HCT116 (cell line): ENCODE data around the gene ANKRD13D. TPM values are rescaled to one million over a fixed set of nuclear protein-coding genes. Genes with fewer than 3 reads are reported as not detected.

Experiments
- ATAC-seq: fragments of 200-7000 bp; cut with Tn5 transposase; 2 replicates; pipeline ENCODE4 v1.9.1; 2020; ENCODE audit warnings: mild to moderate bottlenecking, moderate library complexity
- BruUV-seq: library from RNA; stranded (reverse); fragments of 400-500 nt; replicated peaks from 2 replicates; lab custom pipeline; 2021; lab: Mats Ljungman, UMichigan
- CTCF ChIA-PET: fragments of 300-600 bp; sonication (Branson Sonifier 250); formaldehyde crosslinking; loops from one replicate; lab custom pipeline; 2021; ENCODE audit warnings: antibody characterized with exemption; lab: Charles Lee
- POLR2A ChIA-PET: fragments of 300-600, 350-600 bp; sonication (Branson Sonifier 250); formaldehyde crosslinking; loops from one replicate; lab custom pipeline; 2021; ENCODE audit warnings: antibody characterized with exemption; lab: Charles Lee
- RAD21 ChIA-PET, 2 experiments: fragments of 300-600 bp; sonication (Branson Sonifier 250); formaldehyde crosslinking; loops; one replicate each; lab custom pipeline; 2023; ENCODE audit warnings: low total read pairs in 2 of 2; ENCODE audit not compliant: uncharacterized antibody in 2 of 2, unreplicated experiment in 2 of 2, low non-redundant PET in 1 of 2; lab: Charles Lee
- DNase-seq: peaks from one replicate; pipeline ENCODE4 v3.0.0-alpha.2; 2010; ENCODE audit warnings: low read depth, low spot score
- H2AFZ ChIP-seq: fragments of 200-600 bp; shearing (Covaris generic), sonication (generic); 2 replicates; pipeline ENCODE4 v1.6.1; 2017; ENCODE audit warnings: low read depth, mixed run types, mixed read lengths, antibody characterized with exemption, low read length; ENCODE audit not compliant: poor library complexity, severe bottlenecking
- H3K27ac ChIP-seq: 2 replicates; pipeline ENCODE4 v1.5.1; 2012; ENCODE audit warnings: low read depth, low read length
- H3K27me3 ChIP-seq: fragments of 200-600 bp; sonication (generic); 2 replicates; pipeline ENCODE4 v1.6.1; 2016; ENCODE audit warnings: mixed run types, low read length, mixed read lengths; ENCODE audit not compliant: insufficient read depth
- H3K36me3 ChIP-seq, 2 experiments: fragments of 200-500 bp in 1 of 2; fragments of 200-600 bp in 1 of 2; sonication (Bioruptor generic) in 1 of 2; sonication (generic) in 1 of 2; 2 replicates each; pipeline versions ENCODE4 v1.5.1 to v1.6.1; 2014 to 2016; ENCODE audit warnings: low read length in 2 of 2, inconsistent platforms in 1 of 2, mixed read lengths in 1 of 2, mixed run types in 1 of 2; ENCODE audit not compliant: insufficient read depth in 2 of 2, control insufficient read depth in 1 of 2
- H3K4me1 ChIP-seq, 2 experiments: fragments of 200-600 bp in 1 of 2; sonication (generic) in 1 of 2; 2 replicates each; pipeline versions ENCODE4 v1.5.1 to v1.6.1; 2012 to 2017; ENCODE audit warnings: low read length in 2 of 2, inconsistent platforms in 1 of 2, mild to moderate bottlenecking in 1 of 2, mixed read lengths in 1 of 2, mixed run types in 1 of 2, moderate library complexity in 1 of 2; ENCODE audit not compliant: insufficient read depth in 2 of 2, control insufficient read depth in 1 of 2
- H3K4me2 ChIP-seq: fragments of 200-600 bp; sonication (generic); 2 replicates; pipeline ENCODE4 v1.6.1; 2017; ENCODE audit warnings: mixed run types, low read length, mixed read lengths
- H3K4me3 ChIP-seq, 2 experiments: fragments of 200-600 bp in 1 of 2; sonication (generic) in 1 of 2; replicated peaks in 1 of 2; 2 replicates each; pipeline ENCODE4 v1.5.1; 2011 to 2016; ENCODE audit warnings: low read length in 2 of 2, control low read depth in 1 of 2, low read depth in 1 of 2, mild to moderate bottlenecking in 1 of 2, mixed read lengths in 1 of 2, mixed run types in 1 of 2
- H3K79me2 ChIP-seq: fragments of 200-600 bp; sonication (generic); 2 replicates; pipeline ENCODE4 v1.6.1; 2017; ENCODE audit warnings: mild to moderate bottlenecking, mixed run types, low read length, moderate library complexity, mixed read lengths; ENCODE audit not compliant: insufficient read depth
- H3K9ac ChIP-seq: fragments of 200-600 bp; sonication (generic); 2 replicates; pipeline ENCODE4 v1.6.1; 2016; ENCODE audit warnings: low read length, mixed read lengths
- H3K9me2 ChIP-seq: fragments of 200-600 bp; sonication (generic), shearing (Covaris generic); 2 replicates; pipeline ENCODE4 v1.6.1; 2017; ENCODE audit warnings: mixed run types, mild to moderate bottlenecking, moderate library complexity; ENCODE audit not compliant: insufficient read depth
- H3K9me3 ChIP-seq, 2 experiments: fragments of 200-500 bp in 1 of 2; fragments of 200-600 bp in 1 of 2; sonication (Bioruptor generic) in 1 of 2; sonication (generic) in 1 of 2; 2 replicates each; pipeline ENCODE4 v1.6.1; 2014 to 2017; ENCODE audit warnings: low read length in 2 of 2, mixed read lengths in 2 of 2, inconsistent platforms in 1 of 2, low read depth in 1 of 2, mild to moderate bottlenecking in 1 of 2, mixed run types in 1 of 2, moderate library complexity in 1 of 2; ENCODE audit not compliant: control insufficient read depth in 1 of 2, insufficient read depth in 1 of 2
- H4K20me1 ChIP-seq: fragments of 200-600 bp; sonication (generic), shearing (Covaris generic); 2 replicates; pipeline ENCODE4 v1.6.1; 2017; ENCODE audit warnings: mixed run types, mild to moderate bottlenecking, moderate library complexity; ENCODE audit not compliant: insufficient read depth
- CEBPB ChIP-seq: IDR thresholded peaks from 2 replicates; pipeline ENCODE4 v1.6.1; 2012; ENCODE audit warnings: low read depth
- EGR1 ChIP-seq: IDR thresholded peaks from 2 replicates; pipeline ENCODE4 v1.6.1; 2012; ENCODE audit warnings: low read depth
- ELF1 ChIP-seq: IDR thresholded peaks from 2 replicates; pipeline ENCODE4 v1.6.1; 2012; ENCODE audit warnings: low read depth, borderline replicate concordance
- EZH2 ChIP-seq: fragments of 200-600 bp; sonication (generic); IDR thresholded peaks from 2 replicates; pipeline ENCODE4 v1.6.1; 2017; ENCODE audit warnings: antibody characterized with exemption, mixed run types
- MAX ChIP-seq: IDR thresholded peaks from 2 replicates; pipeline ENCODE4 v1.6.1; 2012
- POLR2A ChIP-seq: IDR thresholded peaks from 2 replicates; pipeline ENCODE4 v1.7.0; 2011; ENCODE audit warnings: borderline replicate concordance; ENCODE audit not compliant: insufficient read depth, insufficient read length; ENCODE audit errors: extremely low read depth
- POLR2AphosphoS5 ChIP-seq: IDR thresholded peaks from 2 replicates; pipeline ENCODE4 v1.6.1; 2011; ENCODE audit warnings: mild to moderate bottlenecking, low read depth, low read length, moderate library complexity
- SIN3A ChIP-seq: IDR thresholded peaks from 2 replicates; pipeline ENCODE4 v1.6.1; 2012; ENCODE audit warnings: low read depth
- SP1 ChIP-seq: IDR thresholded peaks from 2 replicates; pipeline ENCODE4 v1.6.1; 2012; ENCODE audit warnings: low read depth
- SRF ChIP-seq: IDR thresholded peaks from 2 replicates; pipeline ENCODE4 v1.6.1; 2012; ENCODE audit warnings: low read depth
- TCF7L2 ChIP-seq: IDR thresholded peaks from 2 replicates; pipeline ENCODE4 v1.7.0; 2011; ENCODE audit warnings: borderline replicate concordance, inconsistent platforms; ENCODE audit not compliant: insufficient read depth, insufficient read length; ENCODE audit errors: extremely low read depth
- ZFX ChIP-seq: fragments of 450-650 bp; IDR thresholded peaks from 2 replicates; pipeline ENCODE4 v1.6.1; 2017
- ZNF274 ChIP-seq: fragments of 200-500 bp; sonication (Bioruptor generic); IDR thresholded peaks from 2 replicates; pipeline ENCODE4 v1.6.1; 2014; ENCODE audit warnings: mild to moderate bottlenecking, low read depth, low read length, inconsistent platforms
- intact Hi-C: fragments of 100-400 bp; cut with micrococcal nuclease; formaldehyde crosslinking; loops from 2 replicates; pipeline ENCODE4 v1.10.0; 2022
- total RNA-seq: library from RNA; stranded (reverse); gene quantifications from one replicate; pipeline ENCODE4 v1.2.1, GENCODE V29; 2021; ENCODE audit not compliant: unreplicated experiment

Gene ANKRD13D
- total RNA-seq, 1 experiment from 2014 or later, result 61.1 TPM

- CTCF ChIA-PET, result interaction anchor here (1.2 to 1.6 kb wide), 4 partner anchors 14 to 63 kb away, joined by 4 to 5 read pairs (median 5); partner anchors contain the start of gene SSH3
- TF ChIP-seq ELF1, result no peak; the same call in 1 of the 2 replicates
- TF ChIP-seq EGR1, result peak; percentile 48
- TF ChIP-seq SRF, result no peak
- TF ChIP-seq EZH2, result no peak
- TF ChIP-seq POLR2A, result peak; percentile 59
- TF ChIP-seq CEBPB, result peak; percentile 95
- peak; percentile 70 for TF ChIP-seq MAX
- TF ChIP-seq SIN3A, result peak; percentile 52; the same call in 1 of the 2 replicates
- TF ChIP-seq ZNF274, result no peak
- peak; percentile 9 for TF ChIP-seq TCF7L2
- peak; percentile 86 for TF ChIP-seq ZFX
- TF ChIP-seq POLR2AphosphoS5, result peak; percentile 75
- peak; percentile 16; the same call in 1 of the 2 replicates for TF ChIP-seq SP1
- TF ChIP-seq, all 23 proteins: peak for 9
- peak; percentile 54 for DNase-seq
- Histone ChIP-seq H3K9ac (peak overlapping the region; percentile 93), H3K9me3 (no peaks in the 10 kb centered on the region), H2AFZ (no peak overlapping the region), H3K27me3 (no peaks in the 10 kb centered on the region), H3K9me2 (no peaks in the 10 kb centered on the region), H3K4me2 (peak overlapping the region; percentile 98), H3K4me3 (peak overlapping the region; percentile 74 to 91), H3K27ac (peak overlapping the region; percentile 100), H4K20me1 (no peaks in the 10 kb centered on the region), H3K79me2 (peaks cover 28% of the 10 kb centered on the region; the same call in 1 of the 2 replicates), H3K4me1 (peaks cover 13 to 29% of the 10 kb centered on the region in 2 experiments), H3K36me3 (peaks cover 11 to 38% of the 10 kb centered on the region in 2 experiments; a peak in 3 of 4 replicates)
- RAD21 ChIA-PET, result no interaction called here
- POLR2A ChIA-PET, result interaction anchor here (2.1 kb wide), 1 partner anchor 14 kb away, joined by 11 read pairs; the partner anchor contains the start of gene SSH3
- intact Hi-C loops, result no loop called here
- no TSS peak for BruUV-seq
- ATAC-seq, result peak; percentile 78
Measured at GRCh38 chr11:67288452-67289225, 464 bp upstream of the ANKRD13D start.
